HuH-7.5 (cell line): Measurements from ENCODE around the gene CNOT2.

Experiments used
- DNase-seq: peaks from one replicate; pipeline ENCODE4 v3.0.0; 2011; ENCODE audit warnings: low spot score

The CNOT2 gene

GRCh38 chr12:70305794-70306193, 62.6 kb downstream of the CNOT2 start:
- DNase-seq = no peak

DNA sequence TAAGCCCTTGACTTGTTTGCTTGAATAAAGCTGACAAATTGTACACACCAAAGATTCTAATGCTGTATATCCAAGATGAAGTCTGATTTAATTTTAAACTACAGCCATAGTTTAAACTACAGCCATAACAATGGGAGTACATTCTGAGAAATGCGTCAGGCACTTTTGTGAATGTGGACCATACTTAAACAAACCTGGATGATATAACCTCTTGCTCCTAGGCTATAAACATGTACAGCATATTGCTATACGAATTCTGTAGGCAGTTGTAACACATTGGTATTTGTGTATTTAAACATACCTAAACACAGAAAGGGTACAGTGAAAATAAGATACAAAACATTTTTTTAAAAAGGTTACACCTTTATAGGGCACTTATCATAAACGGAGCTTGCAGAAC, 63.4 kb downstream of the CNOT2 start:
- no peak for DNase-seq

- DNase-seq = no peak
Observed at GRCh38 chr12:70307868-70308267, 64.6 kb downstream of the CNOT2 start.

GRCh38 chr12:70309348-70309747, 66.1 kb downstream of the CNOT2 start:
- DNase-seq = no peak

DNA sequence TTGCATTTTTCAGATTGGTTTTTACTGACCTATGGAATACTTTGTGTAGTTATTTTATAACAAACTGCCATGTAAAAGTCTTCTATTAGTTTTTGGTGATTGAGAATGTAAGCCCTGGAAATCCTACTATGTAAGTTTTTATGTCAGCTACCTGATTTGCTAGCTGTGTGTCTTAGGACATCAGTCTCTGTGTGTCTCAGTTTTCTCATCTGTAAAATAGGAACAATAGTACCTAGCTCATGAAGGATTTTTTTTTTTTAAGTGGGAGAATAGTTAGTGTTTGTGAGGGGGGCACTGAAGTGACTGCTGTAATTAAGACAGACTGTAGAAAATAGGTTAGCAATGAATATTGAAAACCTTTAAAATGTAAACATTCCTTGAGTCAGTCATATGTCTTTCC, 70.9 kb downstream of the CNOT2 start:
- no peak for DNase-seq

DNA sequence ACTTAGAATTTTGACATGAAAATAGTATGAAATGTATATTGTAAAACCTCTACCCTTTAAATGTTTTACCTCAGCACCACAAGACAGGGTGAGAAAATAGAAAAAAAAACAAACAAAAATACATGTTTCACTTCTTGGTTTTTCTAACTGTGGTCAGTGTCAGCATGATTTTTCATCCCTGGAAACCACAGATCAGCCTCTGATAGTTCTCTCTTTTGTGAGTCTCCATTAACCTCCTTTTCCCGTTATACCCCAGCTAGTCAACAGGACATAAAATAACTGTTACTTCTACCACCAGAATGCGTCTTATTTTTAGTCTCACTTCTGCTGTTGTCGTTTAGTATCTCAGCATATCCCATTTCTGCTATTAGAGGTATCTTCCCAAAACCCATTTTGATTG, 74.5 kb downstream of the CNOT2 start:
- DNase-seq = no peak

DNA sequence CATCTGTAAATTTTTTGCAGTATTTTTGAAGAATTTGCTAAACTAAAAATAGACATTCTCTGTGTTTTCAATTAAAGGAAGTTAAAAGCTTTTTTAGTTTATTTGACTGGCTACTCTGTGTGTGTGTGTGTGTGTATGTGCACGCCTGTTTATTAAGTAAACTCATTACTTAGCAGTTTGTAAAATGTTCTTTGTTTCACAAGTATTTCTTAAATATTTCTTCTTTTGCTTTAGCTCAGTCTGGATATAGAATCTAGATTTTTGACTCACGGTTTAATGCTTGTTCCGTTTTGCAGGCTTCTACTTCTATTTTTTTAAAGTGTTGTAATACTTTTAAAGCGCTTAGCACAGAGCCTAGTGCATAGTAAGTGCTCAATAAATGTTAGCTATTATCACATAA, 76.4 kb downstream of the CNOT2 start:
- no peak for DNase-seq

DNA sequence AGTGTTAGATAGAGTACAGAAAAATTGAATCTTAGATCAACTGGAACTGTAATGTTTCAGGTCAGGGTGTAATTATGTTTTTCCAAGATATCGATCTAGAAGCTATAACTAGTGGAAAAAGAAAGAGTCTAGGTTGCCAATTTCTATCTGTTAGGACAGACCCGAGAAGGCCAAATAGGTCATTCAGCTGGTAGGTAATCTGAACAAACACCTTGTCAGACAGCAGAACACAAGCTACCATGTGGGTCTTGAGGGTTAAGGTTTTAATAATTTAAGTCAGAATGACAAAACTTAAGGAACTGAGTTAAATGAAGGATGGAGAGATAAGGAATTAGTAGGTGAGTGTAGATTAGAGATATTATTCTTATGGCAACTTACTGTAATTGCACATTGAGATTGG, 78.0 kb downstream of the CNOT2 start:
- DNase-seq = no peak

- no peak for DNase-seq
Observed at GRCh38 chr12:70327541-70327940, 84.3 kb downstream of the CNOT2 start.

- DNase-seq = no peak
Observed at GRCh38 chr12:70329728-70330127, 86.5 kb downstream of the CNOT2 start.

DNA sequence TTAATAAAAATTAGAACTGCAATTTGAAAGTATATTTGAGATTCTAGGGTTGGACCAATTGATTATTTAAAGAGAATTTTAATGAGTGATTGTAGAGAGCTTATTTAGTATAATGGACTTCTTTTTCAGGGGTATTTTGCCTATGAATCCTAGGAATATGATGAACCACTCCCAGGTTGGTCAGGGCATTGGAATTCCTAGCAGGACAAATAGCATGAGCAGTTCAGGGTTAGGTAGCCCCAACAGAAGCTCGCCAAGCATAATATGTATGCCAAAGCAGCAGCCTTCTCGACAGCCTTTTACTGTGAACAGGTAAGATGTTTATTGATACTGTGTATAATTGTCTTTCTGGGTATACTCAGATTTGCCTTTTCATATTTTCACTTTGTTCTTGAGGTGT, 86.9 kb downstream of the CNOT2 start:
- no peak for DNase-seq

DNA sequence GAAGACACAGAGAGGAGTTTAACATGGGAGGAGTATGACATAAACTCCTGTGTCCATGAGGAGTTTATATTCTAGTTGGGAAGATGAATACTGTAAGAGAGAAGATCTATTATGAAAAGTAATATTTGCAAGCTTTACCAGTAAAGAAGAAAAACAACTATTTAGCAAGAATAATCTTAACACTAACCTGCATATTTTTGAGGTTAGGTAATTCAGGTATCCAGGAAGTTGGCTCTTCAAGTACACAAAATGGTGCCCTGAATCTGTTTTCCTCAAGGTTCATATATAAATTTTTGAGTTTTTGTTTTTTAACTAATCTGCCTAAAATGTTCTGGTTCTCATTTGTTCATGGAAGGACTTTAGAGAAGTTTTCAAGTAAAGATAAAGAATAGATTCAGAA, 89.0 kb downstream of the CNOT2 start:
- DNase-seq = no peak

- DNase-seq = no peak
Observed at GRCh38 chr12:70334742-70335141, 91.5 kb downstream of the CNOT2 start.

- DNase-seq = no peak
Observed at GRCh38 chr12:70338531-70338930, 95.3 kb downstream of the CNOT2 start.

DNA sequence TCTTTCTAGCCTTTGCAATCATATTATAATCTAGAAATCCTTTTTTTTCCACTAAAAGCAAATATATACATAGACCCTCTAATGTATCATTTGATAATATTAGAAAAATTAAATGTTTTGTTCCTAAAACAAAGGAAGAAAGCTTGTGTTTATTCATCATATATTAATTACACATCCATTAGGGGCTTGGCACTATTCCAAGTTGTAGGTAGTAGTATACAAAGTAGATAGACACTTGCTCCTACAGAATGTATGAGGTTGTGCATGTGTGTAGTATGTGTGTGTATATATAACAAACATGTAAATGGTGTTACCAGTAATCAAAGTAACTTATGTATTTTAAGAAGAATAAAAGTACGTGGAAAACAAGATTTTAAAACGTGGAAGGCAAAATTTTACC, 107.8 kb downstream of the CNOT2 start:
- no peak for DNase-seq

DNA sequence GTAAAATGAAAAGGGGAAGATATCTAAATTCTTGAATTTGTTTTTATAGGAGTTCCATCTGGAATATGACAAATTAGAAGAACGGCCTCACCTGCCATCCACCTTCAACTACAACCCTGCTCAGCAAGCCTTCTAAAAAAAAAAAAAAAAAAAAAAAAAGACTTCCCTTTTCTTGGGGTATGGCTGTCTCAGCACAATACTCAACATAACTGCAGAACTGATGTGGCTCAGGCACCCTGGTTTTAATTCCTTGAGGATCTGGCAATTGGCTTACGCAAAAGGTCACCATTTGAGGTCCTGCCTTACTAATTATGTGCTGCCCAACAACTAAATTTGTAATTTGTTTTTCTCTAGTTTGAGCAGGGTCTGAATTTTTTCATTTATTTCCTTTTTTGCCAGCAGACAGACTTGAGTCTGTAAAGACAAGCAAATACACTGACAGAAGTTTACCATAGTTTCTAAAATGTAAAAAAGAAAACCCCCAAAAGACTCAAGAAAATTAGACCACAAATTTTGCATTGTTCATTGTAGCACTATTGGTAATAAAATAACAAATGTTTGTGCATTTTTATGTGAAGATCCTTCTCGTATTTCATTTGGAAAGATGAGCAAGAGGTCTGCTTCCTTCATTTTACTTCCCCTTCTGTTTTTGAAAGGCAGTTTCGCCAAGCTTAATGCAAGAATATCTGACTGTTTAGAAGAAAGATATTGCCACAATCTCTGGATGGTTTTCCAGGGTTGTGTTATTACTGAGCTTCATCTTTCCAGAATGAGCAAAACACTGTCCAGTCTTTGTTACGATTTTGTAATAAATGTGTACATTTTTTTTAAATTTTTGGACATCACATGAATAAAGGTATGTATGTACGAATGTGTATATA, 110.8 kb downstream of the CNOT2 start:
- no peak for DNase-seq

GRCh38 chr12:70354787-70355186, 111.6 kb downstream of the CNOT2 start:
- DNase-seq = no peak

GRCh38 chr12:70355972-70356371, 112.7 kb downstream of the CNOT2 start:
- no peak for DNase-seq

GRCh38 chr12:70359458-70360197, 116.4 kb downstream of the CNOT2 start:
- no peak for DNase-seq

DNA sequence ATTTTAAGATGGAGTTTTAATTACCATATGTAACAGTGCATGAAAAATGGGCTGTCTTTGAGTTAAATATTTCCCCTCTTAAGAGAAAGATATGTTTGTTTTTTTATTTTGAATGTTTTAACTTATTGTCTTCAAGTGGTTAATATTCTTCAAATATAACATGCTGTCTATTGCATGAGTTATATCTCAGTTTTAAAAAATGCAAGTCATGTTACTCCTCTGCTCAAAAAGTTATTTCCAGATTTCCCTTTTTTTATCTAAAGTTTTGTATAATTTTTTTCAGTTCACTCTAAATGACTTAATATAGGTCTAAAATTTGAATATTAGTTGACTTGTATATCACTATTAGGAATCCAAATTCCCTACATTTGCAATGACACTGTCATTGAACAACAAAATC, 117.0 kb downstream of the CNOT2 start:
- DNase-seq = no peak

DNA sequence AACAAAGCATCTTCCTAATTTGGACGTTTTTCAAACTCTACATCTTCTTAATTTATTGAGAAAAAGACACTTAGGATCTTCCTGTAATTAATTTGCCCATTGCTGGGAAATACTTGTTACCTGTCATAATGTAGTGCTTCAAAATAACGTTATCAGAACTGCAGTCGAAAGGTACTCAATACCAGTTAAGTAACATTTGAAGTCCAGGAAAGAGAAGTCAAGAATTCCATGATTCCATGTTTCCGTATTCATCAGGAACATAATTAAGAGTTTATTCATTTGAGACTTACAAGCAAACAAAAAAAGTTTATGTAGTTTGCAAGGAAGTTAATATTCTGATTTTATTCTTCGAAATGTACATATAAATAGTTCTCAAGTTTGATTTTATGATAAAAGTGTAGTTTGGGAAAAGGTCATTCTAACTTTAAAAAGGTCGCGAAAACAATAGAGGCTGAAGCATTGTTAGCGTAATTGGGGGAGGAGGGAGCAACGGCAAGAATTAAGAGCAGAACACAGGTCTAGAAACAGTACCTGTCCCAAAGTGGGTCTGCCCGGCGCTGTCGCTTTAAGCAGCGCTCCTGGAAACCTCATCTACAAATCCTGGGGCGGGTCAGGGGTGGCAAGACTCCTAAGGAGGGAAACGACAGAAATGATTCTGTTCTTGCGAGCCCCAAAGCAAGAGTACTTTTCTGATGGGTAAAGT, 121.6 kb downstream of the CNOT2 start:
- DNase-seq = no peak

DNA sequence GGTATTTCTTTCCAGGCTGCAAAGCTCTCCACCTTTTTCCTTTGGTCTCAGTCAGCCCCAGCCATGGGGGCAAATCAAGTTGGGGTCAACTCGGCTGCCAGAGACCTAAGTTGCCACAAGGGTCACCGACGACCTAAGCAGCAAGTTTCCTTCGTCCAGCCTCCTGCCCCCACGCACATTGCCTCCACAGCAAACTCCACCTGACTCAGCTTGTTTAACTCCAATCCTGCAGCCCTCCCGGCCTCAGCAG, 122.1 kb downstream of the CNOT2 start:
- DNase-seq = peak; percentile 9
